Bronchial epithelial cell (primary cell): ENCODE measurements around the gene NEK11. TPM values are rescaled to one million over a fixed set of nuclear protein-coding genes. Genes with fewer than 3 reads are reported as not detected.
"Not testable (repeated sequence)": the region's sequence is repeated elsewhere in the genome, so short reads cannot be mapped to it uniquely, and the experiment has no call there.

Source experiments
- DNase-seq: peaks from one replicate; pipeline ENCODE4 v3.0.0-alpha.2; 2010; ENCODE audit warnings: low read depth
- FAIRE-seq: peaks from 2 replicates; lab custom pipeline; 2011; peaks lifted over from hg19 to GRCh38; lab: Jason Lieb, UNC
- H3K27me3 ChIP-seq: 2 replicates; pipeline ENCODE4 v1.5.1; 2011; ENCODE audit warnings: low read length; ENCODE audit not compliant: control insufficient read depth, insufficient read depth
- H3K36me3 ChIP-seq: 2 replicates; pipeline ENCODE4 v1.5.1; 2011; ENCODE audit warnings: low read length; ENCODE audit not compliant: control insufficient read depth, insufficient read depth
- H3K4me3 ChIP-seq: 2 replicates; pipeline ENCODE4 v1.5.1; 2011; ENCODE audit warnings: mild to moderate bottlenecking, low read depth, low read length, control low read depth
- total RNA-seq: library from RNA; depleted of rRNA; stranded (reverse); fragments of >200 nt; gene quantifications from 2 replicates; pipeline ENCODE4 v1.2.1, GENCODE V29; 2014
- TF ChIP-seq, protein P1 (sequence below): IDR thresholded peaks from 2 replicates; pipeline ENCODE4 v1.5.1; 2011; ENCODE audit warnings: mild to moderate bottlenecking, moderate library complexity, low read length, control low read depth, inconsistent platforms; ENCODE audit not compliant: insufficient read depth, severe bottlenecking

The NEK11 gene
- total RNA-seq, 1 donor from 2014 or later, result 2.1 TPM

DNA sequence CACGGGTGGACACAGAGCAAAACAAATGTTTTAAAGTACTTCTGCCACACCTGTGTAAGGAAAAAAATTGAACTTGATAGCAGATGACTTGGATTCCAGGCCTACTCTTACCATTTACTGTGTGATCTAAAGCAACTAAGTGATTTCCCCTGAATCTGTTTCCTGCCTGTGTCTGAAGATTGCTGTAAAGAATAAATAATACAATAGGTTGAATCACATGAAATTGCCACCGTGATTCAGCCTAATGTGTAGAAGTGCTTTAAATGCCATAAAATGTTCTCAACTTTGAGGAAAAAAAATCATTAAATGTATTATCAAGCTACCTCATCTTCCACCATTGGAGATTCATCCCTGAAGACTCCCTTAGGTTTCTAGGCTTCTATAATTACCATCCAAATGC lies 327.3 kb downstream of the NEK11 start:
- Histone ChIP-seq H3K36me3 (no peaks in the 10 kb centered on the region), H3K27me3 (no peaks in the 10 kb centered on the region), H3K4me3 (no peak overlapping the region)
- FAIRE-seq, result no peak
- TF ChIP-seq, protein P1, sequence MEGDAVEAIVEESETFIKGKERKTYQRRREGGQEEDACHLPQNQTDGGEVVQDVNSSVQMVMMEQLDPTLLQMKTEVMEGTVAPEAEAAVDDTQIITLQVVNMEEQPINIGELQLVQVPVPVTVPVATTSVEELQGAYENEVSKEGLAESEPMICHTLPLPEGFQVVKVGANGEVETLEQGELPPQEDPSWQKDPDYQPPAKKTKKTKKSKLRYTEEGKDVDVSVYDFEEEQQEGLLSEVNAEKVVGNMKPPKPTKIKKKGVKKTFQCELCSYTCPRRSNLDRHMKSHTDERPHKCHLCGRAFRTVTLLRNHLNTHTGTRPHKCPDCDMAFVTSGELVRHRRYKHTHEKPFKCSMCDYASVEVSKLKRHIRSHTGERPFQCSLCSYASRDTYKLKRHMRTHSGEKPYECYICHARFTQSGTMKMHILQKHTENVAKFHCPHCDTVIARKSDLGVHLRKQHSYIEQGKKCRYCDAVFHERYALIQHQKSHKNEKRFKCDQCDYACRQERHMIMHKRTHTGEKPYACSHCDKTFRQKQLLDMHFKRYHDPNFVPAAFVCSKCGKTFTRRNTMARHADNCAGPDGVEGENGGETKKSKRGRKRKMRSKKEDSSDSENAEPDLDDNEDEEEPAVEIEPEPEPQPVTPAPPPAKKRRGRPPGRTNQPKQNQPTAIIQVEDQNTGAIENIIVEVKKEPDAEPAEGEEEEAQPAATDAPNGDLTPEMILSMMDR, result no peak
- no peak for DNase-seq

DNA sequence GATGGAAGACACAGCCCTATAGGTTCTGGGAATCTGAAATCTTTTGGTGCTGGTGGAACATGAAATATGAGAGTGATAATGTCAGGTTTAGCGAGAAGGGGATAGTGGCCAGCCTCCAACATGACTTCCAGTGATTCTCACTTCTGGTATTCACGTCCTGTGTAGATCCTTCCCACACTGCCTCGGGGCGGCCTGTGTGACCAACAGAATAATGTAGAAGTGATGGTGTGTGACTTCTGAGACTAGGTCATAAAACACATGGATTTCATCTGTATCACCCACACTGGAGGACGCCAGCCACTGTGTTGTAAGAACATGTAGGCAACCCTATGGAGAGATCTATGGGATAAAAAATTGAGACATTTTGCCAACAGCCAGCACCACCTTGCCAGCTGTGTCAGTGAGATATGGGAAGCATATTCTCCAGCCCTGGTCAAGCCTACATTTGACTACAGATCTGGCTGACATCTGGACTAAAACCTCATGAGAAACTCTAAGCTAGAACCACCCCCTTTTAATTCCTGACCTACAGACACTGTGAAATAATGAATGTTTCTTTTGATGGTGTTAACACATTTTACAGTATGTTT lies 329.4 kb downstream of the NEK11 start:
- TF ChIP-seq, protein P1, result no peak
- Histone ChIP-seq H3K4me3 (no peak overlapping the region), H3K27me3 (no peaks in the 10 kb centered on the region), H3K36me3 (no peaks in the 10 kb centered on the region)
- FAIRE-seq (no peak), DNase-seq (no peak)

DNA sequence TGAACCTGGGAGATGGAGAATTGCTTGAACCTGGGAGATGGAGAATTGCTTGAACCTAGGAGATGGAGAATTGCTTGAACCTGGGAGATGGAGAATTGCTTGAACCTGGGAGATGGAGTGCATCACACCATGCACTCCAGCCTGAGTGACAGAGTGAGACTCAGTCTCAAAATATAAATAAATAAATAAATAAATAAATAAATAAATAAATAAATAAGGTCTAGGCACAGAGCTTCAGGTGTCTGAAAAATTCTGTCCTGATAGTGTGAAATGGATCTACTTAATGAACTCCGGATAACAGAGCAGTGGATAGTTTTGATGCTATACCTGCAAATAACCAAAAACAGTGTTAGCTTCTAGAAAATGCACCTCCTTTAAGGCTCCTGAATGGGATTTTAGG lies 330.6 kb downstream of the NEK11 start:
- Histone ChIP-seq H3K36me3 (no peaks in the 10 kb centered on the region), H3K4me3 (no peak overlapping the region), H3K27me3 (no peaks in the 10 kb centered on the region)
- TF ChIP-seq, protein P1, result no peak
- DNase-seq, result no peak
- no peak for FAIRE-seq

DNA sequence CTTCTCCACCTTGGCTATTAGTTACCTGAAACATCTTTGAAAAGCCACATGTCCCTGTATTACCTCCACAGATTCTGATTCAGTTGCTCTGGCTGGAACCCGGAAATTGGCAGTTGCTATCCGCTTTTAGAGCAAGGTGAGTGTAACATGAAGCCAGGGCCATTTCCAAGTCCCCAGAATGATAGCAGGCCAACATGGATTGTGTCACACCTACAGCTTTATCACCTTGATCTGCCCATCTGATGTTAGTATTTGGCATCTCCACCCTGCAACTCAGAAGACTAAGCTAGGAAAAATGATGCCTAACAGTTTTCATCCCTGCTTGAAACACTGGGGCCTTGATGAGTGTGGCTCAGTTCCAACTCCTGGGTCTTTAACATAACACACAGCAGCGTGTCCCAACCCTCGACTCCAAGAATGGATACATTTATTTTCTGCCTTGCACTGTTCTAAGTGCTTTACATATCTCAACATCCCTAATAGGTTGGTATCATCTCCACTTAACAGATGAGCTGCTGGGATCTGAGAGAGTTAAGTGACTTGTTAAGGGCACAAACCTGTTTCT lies 333.6 kb downstream of the NEK11 start:
- H3K36me3 ChIP-seq, result no peaks in the 10 kb centered on the region
- FAIRE-seq (peak; percentile 84), DNase-seq (no peak)
- no peaks in the 10 kb centered on the region for H3K27me3 ChIP-seq
- H3K4me3 ChIP-seq, result no peak overlapping the region
- TF ChIP-seq, protein P1, result no peak

DNA sequence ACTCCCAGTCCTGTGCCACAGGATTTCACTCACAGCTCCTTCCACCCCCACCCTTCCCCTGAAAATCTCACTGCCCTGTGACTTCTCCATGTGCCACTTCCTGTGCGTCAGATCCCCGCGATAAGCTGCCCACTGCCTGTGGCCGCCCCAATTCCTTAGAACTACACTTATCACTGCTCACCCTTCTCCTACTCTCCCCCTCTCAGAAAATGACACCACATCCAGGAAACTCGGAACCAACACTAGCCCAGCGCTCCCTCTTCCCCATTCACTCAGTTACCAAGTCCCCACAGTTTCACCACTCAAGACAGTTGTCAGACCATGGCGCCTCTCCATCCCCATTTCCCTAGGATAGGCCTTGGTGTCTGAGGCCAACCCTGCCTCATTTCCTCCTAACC lies 334.4 kb downstream of the NEK11 start:
- not testable (repeated sequence) for DNase-seq, H3K36me3 ChIP-seq, H3K27me3 ChIP-seq
- peak; percentile 70 for FAIRE-seq
- peak overlapping the region; percentile 65 for H3K4me3 ChIP-seq

DNA sequence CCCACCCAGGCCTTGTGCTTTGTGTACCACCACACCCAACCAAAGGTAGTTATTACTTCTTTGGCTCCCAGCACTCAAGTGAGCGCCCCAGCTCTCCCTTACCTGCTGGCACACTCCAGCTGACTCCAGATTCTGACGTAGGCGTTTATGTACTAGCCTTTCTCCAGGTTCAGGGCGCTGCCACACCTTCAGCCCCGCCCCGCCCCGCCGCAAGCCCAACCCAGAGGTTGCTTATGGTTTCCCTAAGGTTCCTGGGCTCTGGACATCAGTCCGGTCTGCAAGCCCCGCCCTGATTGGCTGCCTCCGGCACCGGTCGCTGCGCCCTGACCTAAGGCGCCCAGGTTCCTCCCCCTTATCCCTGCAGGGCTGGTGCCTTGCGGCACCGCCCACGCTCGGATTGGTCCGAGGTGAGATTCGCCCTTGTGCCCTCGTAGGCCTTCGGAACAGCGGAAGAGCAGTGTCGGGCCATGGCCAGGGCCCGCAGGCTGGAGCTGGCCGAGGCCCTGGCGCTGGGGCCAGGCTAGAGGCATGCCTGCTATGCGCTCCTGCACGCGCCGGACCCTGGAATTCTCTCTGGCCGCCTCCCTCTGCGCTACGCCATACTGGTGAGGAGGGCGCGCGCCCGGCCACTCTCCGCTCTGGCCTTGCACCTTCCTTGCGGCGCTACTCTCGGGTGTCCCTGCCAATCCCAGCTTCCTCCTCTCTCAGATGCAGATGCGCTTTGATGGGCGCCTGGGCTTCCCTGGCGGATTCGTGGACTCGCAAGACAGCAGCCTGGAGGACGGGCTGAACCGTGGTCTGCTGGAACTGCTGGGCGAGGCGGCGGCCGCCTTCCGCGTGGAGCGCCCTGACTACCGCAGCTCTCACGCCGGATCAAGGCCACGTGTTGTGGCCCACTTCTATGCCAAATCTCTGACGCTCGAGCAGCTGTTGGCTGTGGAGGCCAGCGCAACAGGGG lies 335.1 kb downstream of the NEK11 start:
- peak; percentile 81 for DNase-seq
- Histone ChIP-seq H3K36me3 (no peaks in the 10 kb centered on the region), H3K4me3 (peak overlapping the region; percentile 65), H3K27me3 (no peaks in the 10 kb centered on the region)
- FAIRE-seq, result peak; percentile 28
- TF ChIP-seq, protein P1, result no peak
